Sigmoid colon (tissue), 4 donors: ENCODE results near the gene IFT172.

ENCODE experiments used
- POLR2AphosphoS5 ChIP-seq, 4 donors: sonication (generic); formaldehyde crosslinking; IDR thresholded peaks; one replicate each; pipeline ENCODE4 v1.6.1; 2017; ENCODE audit warnings: antibody characterized with exemption in 4 of 4
- TF ChIP-seq, protein P1 (sequence below), 4 experiments: fragments of 450-650 bp in 3 of 4; fragments of 200-600 bp in 1 of 4; IDR thresholded peaks; one replicate each; pipeline ENCODE4 v1.5.1; 2016 to 2019; ENCODE audit warnings: antibody characterized with exemption in 4 of 4, mild to moderate bottlenecking in 3 of 4, moderate library complexity in 2 of 4

DNA sequence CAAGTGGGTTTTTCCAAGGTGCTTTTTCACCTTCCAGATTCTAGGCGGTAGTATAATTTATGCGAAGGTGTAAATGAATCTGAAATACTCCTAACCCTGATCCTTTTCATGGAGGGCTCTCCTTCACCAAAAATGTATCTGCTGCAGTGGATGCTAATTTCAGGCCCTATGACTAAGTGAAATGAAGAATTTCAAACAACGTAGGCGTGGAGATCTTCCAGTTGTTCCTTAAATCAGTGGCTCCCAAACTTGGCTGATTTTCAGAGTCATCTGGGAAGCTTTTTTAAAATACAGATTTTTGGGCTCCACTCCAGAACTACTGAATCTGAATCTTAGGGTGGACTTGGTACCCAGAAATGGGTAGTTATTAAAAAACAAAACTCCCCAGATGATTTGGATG, 12.6 kb upstream of the IFT172 start:
- no peak for TF ChIP-seq POLR2AphosphoS5 (IDR thresholded peaks at IDR 0.05)
- TF ChIP-seq, protein P1, sequence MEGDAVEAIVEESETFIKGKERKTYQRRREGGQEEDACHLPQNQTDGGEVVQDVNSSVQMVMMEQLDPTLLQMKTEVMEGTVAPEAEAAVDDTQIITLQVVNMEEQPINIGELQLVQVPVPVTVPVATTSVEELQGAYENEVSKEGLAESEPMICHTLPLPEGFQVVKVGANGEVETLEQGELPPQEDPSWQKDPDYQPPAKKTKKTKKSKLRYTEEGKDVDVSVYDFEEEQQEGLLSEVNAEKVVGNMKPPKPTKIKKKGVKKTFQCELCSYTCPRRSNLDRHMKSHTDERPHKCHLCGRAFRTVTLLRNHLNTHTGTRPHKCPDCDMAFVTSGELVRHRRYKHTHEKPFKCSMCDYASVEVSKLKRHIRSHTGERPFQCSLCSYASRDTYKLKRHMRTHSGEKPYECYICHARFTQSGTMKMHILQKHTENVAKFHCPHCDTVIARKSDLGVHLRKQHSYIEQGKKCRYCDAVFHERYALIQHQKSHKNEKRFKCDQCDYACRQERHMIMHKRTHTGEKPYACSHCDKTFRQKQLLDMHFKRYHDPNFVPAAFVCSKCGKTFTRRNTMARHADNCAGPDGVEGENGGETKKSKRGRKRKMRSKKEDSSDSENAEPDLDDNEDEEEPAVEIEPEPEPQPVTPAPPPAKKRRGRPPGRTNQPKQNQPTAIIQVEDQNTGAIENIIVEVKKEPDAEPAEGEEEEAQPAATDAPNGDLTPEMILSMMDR (IDR thresholded peaks at IDR 0.05), result no peak
